Iris pigment epithelial cell (primary cell): ENCODE data around the gene CCRL2.

Source experiments
- DNase-seq: peaks from one replicate; pipeline ENCODE4 v3.0.0-alpha.2; 2011; ENCODE audit warnings: low read depth

The CCRL2 gene

GRCh38 chr3:46406788-46407611 is at the start of gene CCRL2, which contains the start of gene CCR5AS:
Gene CCRL2 (plus strand): TSS chr3:46407259. CDS start chr3:46408080, 821 bp downstream.
Gene CCR5AS (minus strand): TSS chr3:46407066.
- DNase-seq = peak; percentile 50

- DNase-seq = no peak
Observed at GRCh38 chr3:46358466-46358865, 48.6 kb upstream of the CCRL2 start.

- no peak for DNase-seq
Observed at GRCh38 chr3:46359733-46360493, 47.1 kb upstream of the CCRL2 start.

GRCh38 chr3:46360907-46361306 is 46.2 kb upstream of the CCRL2 start:
- DNase-seq = no peak

GRCh38 chr3:46361408-46362283 is 45.4 kb upstream of the CCRL2 start:
- no peak for DNase-seq

GRCh38 chr3:46365041-46365440 is 42.0 kb upstream of the CCRL2 start:
- no peak for DNase-seq

- DNase-seq = no peak
Observed at GRCh38 chr3:46365737-46366524, 41.1 kb upstream of the CCRL2 start.

GRCh38 chr3:46367811-46368210 is 39.2 kb upstream of the CCRL2 start:
- DNase-seq = no peak

GRCh38 chr3:46368569-46368968 is 38.5 kb upstream of the CCRL2 start:
- no peak for DNase-seq

- no peak for DNase-seq
Observed at GRCh38 chr3:46369151-46369550, 37.9 kb upstream of the CCRL2 start.

GRCh38 chr3:46369675-46370132 is 37.4 kb upstream of the CCRL2 start:
- DNase-seq = no peak

- DNase-seq = no peak
Observed at GRCh38 chr3:46370839-46371518, 36.1 kb upstream of the CCRL2 start, which contains the start of gene CCR5. Gene CCR5 (plus strand): TSS chr3:46370946. CDS start chr3:46372903, 1,957 bp downstream.

- DNase-seq = no peak
Observed at GRCh38 chr3:46371519-46372340, 35.3 kb upstream of the CCRL2 start.

GRCh38 chr3:46372492-46373359 is 34.3 kb upstream of the CCRL2 start:
- DNase-seq = peak; percentile 42

- no peak for DNase-seq
Observed at GRCh38 chr3:46374755-46375154, 32.3 kb upstream of the CCRL2 start.

- DNase-seq = no peak
Observed at GRCh38 chr3:46375218-46375617, 31.8 kb upstream of the CCRL2 start.

GRCh38 chr3:46375814-46376213 is 31.2 kb upstream of the CCRL2 start:
- DNase-seq = no peak

GRCh38 chr3:46378426-46378942 is 28.6 kb upstream of the CCRL2 start:
- DNase-seq = peak; percentile 59
